ENCODE data around the gene KDELR3.

Gene KDELR3

DNA sequence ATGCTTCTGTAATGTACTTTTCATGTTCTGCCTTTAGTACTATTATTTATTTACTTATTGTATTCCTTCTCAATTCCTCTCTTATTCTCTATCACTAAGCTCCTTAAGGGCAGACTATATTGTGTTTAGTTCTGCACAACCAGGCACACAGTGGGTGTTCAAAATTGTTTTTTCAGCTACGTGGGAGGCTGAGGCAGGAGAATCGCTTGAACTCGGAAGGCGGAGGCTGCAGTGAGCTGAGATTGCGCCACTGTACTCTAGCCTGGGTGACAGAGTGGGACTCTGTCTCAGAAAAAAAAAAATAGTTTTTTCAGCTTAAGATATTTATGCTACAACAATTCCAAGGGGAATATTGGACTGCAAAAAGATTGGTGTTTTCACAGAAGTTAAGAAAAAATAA, 55.6 kb downstream of the KDELR3 start:
- no peak for DNase-seq

DNA sequence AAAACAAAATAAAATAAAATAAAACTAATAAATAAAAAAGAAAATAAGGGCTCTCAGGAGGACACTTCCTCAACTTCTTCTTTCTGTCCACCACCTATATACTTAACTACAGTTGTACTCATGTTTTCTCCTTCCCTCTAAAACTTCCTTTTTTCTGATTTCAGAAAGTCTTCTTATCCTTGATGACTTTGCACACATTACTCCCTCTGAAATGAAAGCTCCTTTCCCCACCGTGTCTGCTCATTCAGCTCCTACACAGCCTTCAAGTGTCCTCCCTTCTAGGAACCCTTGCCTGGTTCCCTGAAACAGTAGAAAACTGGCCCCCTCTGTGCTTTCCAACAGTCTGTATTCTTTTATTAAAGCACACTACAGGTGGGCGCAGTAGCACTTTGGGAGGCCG, 56.5 kb downstream of the KDELR3 start:
- no peak for DNase-seq

GRCh38 chr22:38531251-38531938, 63.5 kb downstream of the KDELR3 start:
- no peak for DNase-seq
